HepG2 (cell line): ENCODE data around the gene IL11RA. TPM values are rescaled to one million over a fixed set of nuclear protein-coding genes. Genes with fewer than 3 reads are reported as not detected.

Experiments used
- ARID2 ChIP-seq: sonication (generic); formaldehyde crosslinking; IDR thresholded peaks from 2 replicates; pipeline ENCODE4 v1.8.1; 2022; ENCODE audit warnings: mild to moderate bottlenecking, missing genetic modification reagents, borderline replicate concordance
- BCL6 ChIP-seq: IDR thresholded peaks from 2 replicates; pipeline ENCODE4 v1.6.1; 2016; ENCODE audit warnings: missing genetic modification reagents, missing compliant biosample characterization
- ETV6 ChIP-seq: sonication (generic); formaldehyde crosslinking; conservative IDR thresholded peaks from 2 replicates; pipeline ENCODE4 v1.4.0; 2020; ENCODE audit warnings: missing genetic modification reagents
- GMEB2 ChIP-seq: IDR thresholded peaks from 2 replicates; pipeline ENCODE4 v1.6.1; 2016; ENCODE audit warnings: missing biosample characterization, missing genetic modification reagents, low read depth
- KAT8 ChIP-seq: IDR thresholded peaks from 2 replicates; pipeline ENCODE4 v1.6.1; 2016; ENCODE audit warnings: missing genetic modification reagents, missing compliant biosample characterization
- NFE2L1 ChIP-seq: sonication (generic); formaldehyde crosslinking; IDR thresholded peaks from 2 replicates; pipeline ENCODE4 v1.4.0; 2020; ENCODE audit warnings: missing genetic modification reagents, mild to moderate bottlenecking, borderline replicate concordance
- SALL1 ChIP-seq: sonication (generic); formaldehyde crosslinking; IDR thresholded peaks from 2 replicates; pipeline ENCODE4 v1.8.0; 2022; ENCODE audit warnings: mild to moderate bottlenecking, missing genetic modification reagents
- SIX4 ChIP-seq: sonication (generic); formaldehyde crosslinking; IDR thresholded peaks from 2 replicates; pipeline ENCODE4 v1.4.0; 2020; ENCODE audit warnings: missing genetic modification reagents
- TBX3 ChIP-seq: fragments of 450-650 bp; IDR thresholded peaks from 2 replicates; pipeline ENCODE4 v1.6.1; 2017; ENCODE audit warnings: antibody characterized with exemption, mild to moderate bottlenecking, inconsistent platforms, borderline replicate concordance
- THYN1 ChIP-seq: sonication (generic); formaldehyde crosslinking; IDR thresholded peaks from 2 replicates; pipeline ENCODE4 v1.8.1; 2023; ENCODE audit warnings: low read depth, mild to moderate bottlenecking, moderate library complexity, missing genetic modification reagents, borderline replicate concordance
- TRIM22 ChIP-seq: fragments of 450-650 bp; IDR thresholded peaks from 2 replicates; pipeline ENCODE4 v1.6.1; 2017
- ZC3H4 ChIP-seq: sonication (generic); formaldehyde crosslinking; IDR thresholded peaks from 2 replicates; pipeline ENCODE4 v1.4.0; 2020; ENCODE audit warnings: missing genetic modification reagents, borderline replicate concordance
- ZNF274 ChIP-seq: sonication (generic); formaldehyde crosslinking; IDR thresholded peaks from 2 replicates; pipeline ENCODE4 v1.5.1; 2020; ENCODE audit warnings: mild to moderate bottlenecking, missing genetic modification reagents
- ZNF770 ChIP-seq: sonication (generic); formaldehyde crosslinking; IDR thresholded peaks from 2 replicates; pipeline ENCODE4 v1.5.0; 2020; ENCODE audit warnings: mild to moderate bottlenecking, missing genetic modification reagents
- polyA plus RNA-seq, 8 experiments: library from polyadenylated mRNA; depleted of rRNA in 3 of 8; stranded (reverse) in 7 of 8; unstranded in 1 of 8; fragments of >200 nt; fragmentation: Illumina TruSeq in 4 of 8; extraction: Trizol in 4 of 8; gene quantifications; 2 replicates each; pipeline versions ENCODE4 v1.2.1 to v1.2.3, GENCODE V29; 2011 to 2016; ENCODE audit warnings: low read depth in 4 of 8, missing spikeins in 1 of 8, mixed read lengths in 1 of 8; ENCODE audit not compliant: insufficient read depth in 1 of 8
- total RNA-seq, 5 experiments: library from RNA; depleted of rRNA; stranded (reverse); fragments of >200 nt; fragmentation: Illumina TruSeq; extraction: Trizol; gene quantifications; 2 replicates each; pipeline ENCODE4 v1.2.3, GENCODE V29; 2016; ENCODE audit warnings: low read depth in 1 of 5
- TF ChIP-seq, protein P1 (sequence below): sonication (generic); formaldehyde crosslinking; IDR thresholded peaks from 2 replicates; pipeline ENCODE4 v1.5.1; 2020; ENCODE audit warnings: mild to moderate bottlenecking, missing genetic modification reagents, borderline replicate concordance
- TF ChIP-seq, protein P2 (sequence below): sonication (generic); formaldehyde crosslinking; IDR thresholded peaks from 2 replicates; pipeline ENCODE4 v1.5.1; 2020; ENCODE audit warnings: missing genetic modification reagents, mild to moderate bottlenecking, borderline replicate concordance

Gene IL11RA
- total and polyA plus RNA-seq, 2 of the 13 experiments (the other 11 are each of a cell fraction or from before 2014, with no cell fraction given) = 2.0 to 4.2 TPM

DNA sequence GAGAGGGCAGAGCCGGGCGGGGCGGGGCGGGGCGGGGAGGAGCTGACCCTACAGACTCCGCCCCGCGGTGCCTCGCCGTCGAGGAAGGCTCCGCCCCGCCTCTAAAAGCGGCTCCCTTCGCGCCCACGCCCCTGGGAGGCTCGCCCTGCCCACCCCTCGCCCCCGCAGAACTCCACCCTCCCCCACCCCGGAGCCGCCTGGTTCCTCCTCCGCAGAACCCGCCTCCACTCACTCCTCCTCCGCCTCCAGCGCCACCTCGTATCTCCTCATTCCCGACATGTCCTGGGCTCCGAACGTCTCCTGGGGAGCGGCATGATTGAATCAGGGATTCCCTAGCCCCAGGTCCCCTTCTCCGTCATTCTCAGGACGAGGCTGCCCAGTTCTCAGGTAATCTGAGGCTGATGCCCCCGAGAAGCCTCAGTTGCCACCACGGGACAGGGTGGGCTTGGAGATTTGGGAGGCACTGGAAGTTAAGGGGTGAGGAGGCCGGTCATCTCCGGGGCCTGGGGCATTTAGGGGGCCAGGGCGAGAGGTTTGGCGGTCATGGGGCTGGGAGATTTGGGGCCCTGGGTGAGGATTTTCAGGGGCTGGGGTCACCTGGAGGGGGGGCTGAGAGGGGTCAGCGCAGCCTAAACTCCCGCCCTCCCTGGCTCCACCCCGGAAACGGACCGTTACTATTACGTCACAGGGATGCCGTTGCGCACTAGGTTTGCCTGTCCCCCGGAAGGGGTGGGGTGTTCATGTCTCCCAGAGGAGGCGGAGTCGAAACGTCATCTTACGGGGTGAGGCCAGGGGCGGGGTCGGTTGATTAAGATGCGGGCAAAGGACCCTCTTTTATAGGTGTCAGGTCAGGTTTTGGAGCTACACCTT lies 13.6 kb downstream of the IL11RA start (continued):
- TF ChIP-seq, protein P1, sequence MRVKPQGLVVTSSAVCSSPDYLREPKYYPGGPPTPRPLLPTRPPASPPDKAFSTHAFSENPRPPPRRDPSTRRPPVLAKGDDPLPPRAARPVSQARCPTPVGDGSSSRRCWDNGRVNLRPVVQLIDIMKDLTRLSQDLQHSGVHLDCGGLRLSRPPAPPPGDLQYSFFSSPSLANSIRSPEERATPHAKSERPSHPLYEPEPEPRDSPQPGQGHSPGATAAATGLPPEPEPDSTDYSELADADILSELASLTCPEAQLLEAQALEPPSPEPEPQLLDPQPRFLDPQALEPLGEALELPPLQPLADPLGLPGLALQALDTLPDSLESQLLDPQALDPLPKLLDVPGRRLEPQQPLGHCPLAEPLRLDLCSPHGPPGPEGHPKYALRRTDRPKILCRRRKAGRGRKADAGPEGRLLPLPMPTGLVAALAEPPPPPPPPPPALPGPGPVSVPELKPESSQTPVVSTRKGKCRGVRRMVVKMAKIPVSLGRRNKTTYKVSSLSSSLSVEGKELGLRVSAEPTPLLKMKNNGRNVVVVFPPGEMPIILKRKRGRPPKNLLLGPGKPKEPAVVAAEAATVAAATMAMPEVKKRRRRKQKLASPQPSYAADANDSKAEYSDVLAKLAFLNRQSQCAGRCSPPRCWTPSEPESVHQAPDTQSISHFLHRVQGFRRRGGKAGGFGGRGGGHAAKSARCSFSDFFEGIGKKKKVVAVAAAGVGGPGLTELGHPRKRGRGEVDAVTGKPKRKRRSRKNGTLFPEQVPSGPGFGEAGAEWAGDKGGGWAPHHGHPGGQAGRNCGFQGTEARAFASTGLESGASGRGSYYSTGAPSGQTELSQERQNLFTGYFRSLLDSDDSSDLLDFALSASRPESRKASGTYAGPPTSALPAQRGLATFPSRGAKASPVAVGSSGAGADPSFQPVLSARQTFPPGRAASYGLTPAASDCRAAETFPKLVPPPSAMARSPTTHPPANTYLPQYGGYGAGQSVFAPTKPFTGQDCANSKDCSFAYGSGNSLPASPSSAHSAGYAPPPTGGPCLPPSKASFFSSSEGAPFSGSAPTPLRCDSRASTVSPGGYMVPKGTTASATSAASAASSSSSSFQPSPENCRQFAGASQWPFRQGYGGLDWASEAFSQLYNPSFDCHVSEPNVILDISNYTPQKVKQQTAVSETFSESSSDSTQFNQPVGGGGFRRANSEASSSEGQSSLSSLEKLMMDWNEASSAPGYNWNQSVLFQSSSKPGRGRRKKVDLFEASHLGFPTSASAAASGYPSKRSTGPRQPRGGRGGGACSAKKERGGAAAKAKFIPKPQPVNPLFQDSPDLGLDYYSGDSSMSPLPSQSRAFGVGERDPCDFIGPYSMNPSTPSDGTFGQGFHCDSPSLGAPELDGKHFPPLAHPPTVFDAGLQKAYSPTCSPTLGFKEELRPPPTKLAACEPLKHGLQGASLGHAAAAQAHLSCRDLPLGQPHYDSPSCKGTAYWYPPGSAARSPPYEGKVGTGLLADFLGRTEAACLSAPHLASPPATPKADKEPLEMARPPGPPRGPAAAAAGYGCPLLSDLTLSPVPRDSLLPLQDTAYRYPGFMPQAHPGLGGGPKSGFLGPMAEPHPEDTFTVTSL (CRISPR knock-in tag) = no peak
- no peak for TF ChIP-seq NFE2L1 (CRISPR knock-in tag)
- TF ChIP-seq, protein P2, sequence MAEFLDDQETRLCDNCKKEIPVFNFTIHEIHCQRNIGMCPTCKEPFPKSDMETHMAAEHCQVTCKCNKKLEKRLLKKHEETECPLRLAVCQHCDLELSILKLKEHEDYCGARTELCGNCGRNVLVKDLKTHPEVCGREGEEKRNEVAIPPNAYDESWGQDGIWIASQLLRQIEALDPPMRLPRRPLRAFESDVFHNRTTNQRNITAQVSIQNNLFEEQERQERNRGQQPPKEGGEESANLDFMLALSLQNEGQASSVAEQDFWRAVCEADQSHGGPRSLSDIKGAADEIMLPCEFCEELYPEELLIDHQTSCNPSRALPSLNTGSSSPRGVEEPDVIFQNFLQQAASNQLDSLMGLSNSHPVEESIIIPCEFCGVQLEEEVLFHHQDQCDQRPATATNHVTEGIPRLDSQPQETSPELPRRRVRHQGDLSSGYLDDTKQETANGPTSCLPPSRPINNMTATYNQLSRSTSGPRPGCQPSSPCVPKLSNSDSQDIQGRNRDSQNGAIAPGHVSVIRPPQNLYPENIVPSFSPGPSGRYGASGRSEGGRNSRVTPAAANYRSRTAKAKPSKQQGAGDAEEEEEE = no peak
- TF ChIP-seq ARID2 = no peak
- no peak for TF ChIP-seq ZNF770 (CRISPR knock-in tag)
- no peak for TF ChIP-seq TRIM22
- no peak for TF ChIP-seq THYN1 (CRISPR knock-in tag)
- TF ChIP-seq BCL6 (CRISPR knock-in tag) = peak; percentile 19; the same call in 1 of the 2 replicates
- TF ChIP-seq KAT8 (CRISPR knock-in tag) = 0 out of 2 replicates have a peak, but pooled peaks have one; percentile 7
- TF ChIP-seq TBX3 = no peak
- TF ChIP-seq ZNF274 (CRISPR knock-in tag) = no peak
- no peak for TF ChIP-seq ZC3H4 (CRISPR knock-in tag)
- no peak for TF ChIP-seq SALL1 (CRISPR knock-in tag)
- no peak for TF ChIP-seq ETV6 (CRISPR knock-in tag)
- TF ChIP-seq GMEB2 (CRISPR knock-in tag) = no peak
- no peak for TF ChIP-seq SIX4
